Activated T-cell treated with anti-CD3 and anti-CD28 coated beads, Interleukin-2, amount 50 U/mL, for 72 hours (primary cell): Measurements from ENCODE around the gene FHDC1. TPM values are rescaled to one million over a fixed set of nuclear protein-coding genes. Genes with fewer than 3 reads are reported as not detected.

Source experiments
- ATAC-seq, 2 donors: fragments of 150-1000 bp; cut with Tn5 transposase; replicated peaks in 1 of 2; 2 replicates each; pipeline ENCODE4 v1.10.0; 2021; ENCODE audit warnings: moderate library complexity in 2 of 2, mild to moderate bottlenecking in 1 of 2
- DNase-seq, 2 donors: peaks; one replicate each; pipeline ENCODE4 v3.0.0; 2021 to 2022; ENCODE audit warnings: mixed read lengths in 1 of 2
- H3K27ac Mint-ChIP-seq: one replicate; pipeline ENCODE4 v1.8.0; 2022; ENCODE audit warnings: mild to moderate bottlenecking, moderate library complexity, mixed read lengths
- H3K27me3 Mint-ChIP-seq: one replicate; pipeline ENCODE4 v1.8.0; 2022; ENCODE audit warnings: low read depth, mixed read lengths
- H3K36me3 Mint-ChIP-seq, 2 donors: one replicate each; pipeline ENCODE4 v1.8.0; 2022; ENCODE audit warnings: mixed read lengths in 2 of 2, mild to moderate bottlenecking in 1 of 2; ENCODE audit not compliant: insufficient read depth in 2 of 2
- H3K4me1 Mint-ChIP-seq: one replicate; pipeline ENCODE4 v1.8.0; 2022; ENCODE audit warnings: low read depth, mixed read lengths
- H3K4me3 Mint-ChIP-seq, 2 donors: one replicate each; pipeline ENCODE4 v1.8.0; 2022; ENCODE audit warnings: mild to moderate bottlenecking in 2 of 2, mixed read lengths in 2 of 2, moderate library complexity in 2 of 2
- H3K9me3 Mint-ChIP-seq, 2 donors: one replicate each; pipeline ENCODE4 v1.8.0; 2022; ENCODE audit warnings: mixed read lengths in 2 of 2
- total RNA-seq, 2 donors: library from RNA; stranded (reverse); gene quantifications; one replicate each; pipeline ENCODE4 v1.2.3, GENCODE V29; 2022

Gene FHDC1
- total RNA-seq, 2 donors from 2014 or later = 0.10 to 0.14 TPM

DNA sequence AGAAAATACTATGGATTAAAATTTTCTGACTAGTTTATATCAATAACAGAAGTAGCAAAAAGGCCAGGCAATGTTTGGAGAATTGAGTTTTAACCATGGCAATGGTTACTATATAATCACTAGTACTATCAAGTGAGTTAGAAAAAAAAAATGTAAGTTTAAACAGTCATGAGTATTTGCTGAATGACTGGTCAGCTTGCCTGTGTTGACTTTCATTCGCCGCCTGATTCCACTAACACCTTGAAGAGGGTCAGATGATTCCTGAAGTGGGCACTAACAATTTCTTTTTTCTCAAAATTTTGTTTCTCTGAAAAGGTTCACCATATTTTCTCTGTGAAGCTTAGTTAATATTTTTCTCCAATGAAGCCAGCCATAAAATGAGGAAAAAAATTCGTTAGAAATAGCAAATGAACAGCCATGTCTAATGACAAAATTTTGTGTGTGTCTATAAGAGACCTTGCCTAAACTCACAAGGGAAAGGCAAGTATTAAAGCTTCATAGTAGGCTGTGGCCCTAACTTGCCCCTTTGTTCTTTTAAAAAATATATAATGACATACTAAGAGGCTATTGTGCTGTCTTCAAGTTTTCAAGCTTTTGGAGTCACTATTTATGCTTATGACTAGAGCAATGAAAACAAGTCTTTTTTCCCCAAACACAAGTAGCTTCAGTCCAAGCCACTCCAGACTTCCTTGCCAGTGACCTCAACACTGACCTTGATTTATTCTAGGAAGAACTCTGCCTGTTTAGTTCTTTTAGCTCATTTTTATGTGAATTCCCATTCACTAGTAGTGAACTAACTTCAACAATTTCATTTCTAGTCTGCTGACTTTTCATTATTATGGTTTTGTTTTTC, 18.4 kb upstream of the FHDC1 start:
- Mint-ChIP-seq H3K4me3 (no peak overlapping the region), H3K9me3 (peaks cover 3 to 10% of the 10 kb centered on the region in 2 donors), H3K27ac (no peak overlapping the region), H3K4me1 (no peaks in the 10 kb centered on the region), H3K36me3 (peaks cover 6 to 17% of the 10 kb centered on the region in 2 donors), H3K27me3 (no peaks in the 10 kb centered on the region)
- DNase-seq (no peak), ATAC-seq (no peak)

DNA sequence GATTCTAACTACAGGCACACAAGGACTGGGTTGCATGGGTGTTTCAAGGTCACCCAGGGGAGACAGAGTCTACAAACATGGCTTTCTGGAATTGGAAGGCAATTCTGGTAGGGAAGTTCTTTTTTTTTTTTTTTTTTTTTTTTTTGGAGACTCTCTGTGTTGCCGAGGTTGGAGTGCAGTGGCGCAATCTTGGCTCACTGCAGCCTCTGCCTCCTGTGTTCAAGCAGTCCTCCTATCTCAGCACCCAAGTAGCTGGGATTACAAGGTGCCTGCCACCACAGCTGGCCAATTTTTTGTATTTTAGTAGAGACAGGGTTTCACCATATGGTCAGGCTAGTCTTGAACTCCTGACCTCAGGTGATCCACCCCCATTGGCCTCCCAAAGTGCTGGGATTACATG, 16.3 kb upstream of the FHDC1 start:
- ATAC-seq (no peak), DNase-seq (no peak)
- H3K27me3 Mint-ChIP-seq = no peaks in the 10 kb centered on the region
- H3K27ac Mint-ChIP-seq = no peak overlapping the region
- no peaks in the 10 kb centered on the region for H3K4me1 Mint-ChIP-seq
- peaks cover 6 to 17% of the 10 kb centered on the region in 2 donors for H3K36me3 Mint-ChIP-seq
- H3K9me3 Mint-ChIP-seq = peaks cover 3 to 10% of the 10 kb centered on the region in 2 donors
- H3K4me3 Mint-ChIP-seq = no peak overlapping the region

DNA sequence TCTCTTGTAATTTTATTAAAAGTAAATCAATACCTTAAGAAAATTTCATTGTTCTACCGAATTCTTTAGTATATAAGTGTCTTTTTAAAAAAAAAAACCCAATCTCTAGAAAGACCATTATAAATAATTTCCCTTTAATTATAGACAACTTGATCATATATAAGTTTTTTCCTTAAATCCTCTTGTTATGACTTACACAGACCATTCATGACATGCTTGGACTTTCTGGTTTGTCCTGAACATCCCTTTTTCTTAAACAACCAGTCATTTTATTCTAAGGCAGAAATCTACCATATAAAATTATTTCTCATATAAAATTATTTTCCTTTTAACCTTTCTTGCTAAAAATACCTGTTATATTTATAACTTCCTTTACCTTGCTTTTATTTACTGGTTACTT, 15.4 kb upstream of the FHDC1 start:
- Mint-ChIP-seq H3K36me3 (peaks cover 6 to 17% of the 10 kb centered on the region in 2 donors), H3K27me3 (no peaks in the 10 kb centered on the region), H3K4me3 (no peak overlapping the region), H3K9me3 (peaks cover 3 to 10% of the 10 kb centered on the region in 2 donors), H3K27ac (no peak overlapping the region), H3K4me1 (no peaks in the 10 kb centered on the region)
- ATAC-seq (no peak), DNase-seq (no peak)

DNA sequence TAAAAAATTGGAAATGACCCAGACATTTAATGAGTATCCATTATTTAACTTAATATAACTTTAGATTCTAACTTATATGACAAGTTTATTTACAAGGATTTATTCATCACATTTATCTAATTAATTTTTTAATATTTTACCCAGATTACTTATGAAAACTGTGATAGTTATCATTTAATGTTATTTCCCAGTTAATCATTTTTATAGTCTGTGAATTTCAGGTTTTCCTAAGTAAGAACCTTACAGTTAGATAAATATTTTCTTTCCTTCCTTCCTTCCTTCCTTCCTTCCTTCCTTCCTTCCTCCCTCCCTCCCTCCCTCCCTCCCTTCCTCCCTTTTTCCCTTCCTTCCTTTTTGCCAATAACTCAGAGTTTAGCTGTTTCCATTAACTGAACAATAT, 14.8 kb upstream of the FHDC1 start:
- Mint-ChIP-seq H3K27ac (no peak overlapping the region), H3K9me3 (peaks cover 3 to 10% of the 10 kb centered on the region in 2 donors), H3K27me3 (no peaks in the 10 kb centered on the region), H3K36me3 (peaks cover 6 to 17% of the 10 kb centered on the region in 2 donors), H3K4me3 (no peak overlapping the region), H3K4me1 (no peaks in the 10 kb centered on the region)
- no peak for ATAC-seq
- DNase-seq = no peak

DNA sequence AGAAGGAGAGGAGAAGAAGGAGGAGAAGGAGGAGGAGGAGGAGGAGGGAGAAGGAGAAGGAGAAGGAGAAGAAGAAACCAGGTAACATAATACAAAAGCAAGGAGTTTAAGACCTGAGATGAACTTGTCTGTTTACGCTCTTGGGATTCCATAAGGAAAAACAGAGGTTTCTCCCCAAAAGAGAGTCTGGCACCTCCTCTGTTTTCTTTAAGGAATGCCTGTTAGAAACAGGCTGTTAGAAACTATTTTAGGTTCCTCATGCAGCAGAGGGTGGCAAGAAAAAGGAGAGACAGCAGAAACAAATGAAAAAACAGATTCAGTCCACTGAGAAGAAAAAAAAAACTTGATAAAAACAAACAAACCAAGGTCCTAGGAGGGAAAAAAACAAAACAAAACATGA, 10.3 kb upstream of the FHDC1 start:
- H3K27ac Mint-ChIP-seq = no peak overlapping the region
- H3K4me1 Mint-ChIP-seq = no peaks in the 10 kb centered on the region
- H3K27me3 Mint-ChIP-seq = peaks cover 32% of the 10 kb centered on the region
- H3K36me3 Mint-ChIP-seq = peaks cover 0 to 6% of the 10 kb centered on the region in 2 donors
- no peak for DNase-seq
- no peak for ATAC-seq
- peaks cover 0 to 5% of the 10 kb centered on the region in 2 donors for H3K9me3 Mint-ChIP-seq
- no peak overlapping the region for H3K4me3 Mint-ChIP-seq

DNA sequence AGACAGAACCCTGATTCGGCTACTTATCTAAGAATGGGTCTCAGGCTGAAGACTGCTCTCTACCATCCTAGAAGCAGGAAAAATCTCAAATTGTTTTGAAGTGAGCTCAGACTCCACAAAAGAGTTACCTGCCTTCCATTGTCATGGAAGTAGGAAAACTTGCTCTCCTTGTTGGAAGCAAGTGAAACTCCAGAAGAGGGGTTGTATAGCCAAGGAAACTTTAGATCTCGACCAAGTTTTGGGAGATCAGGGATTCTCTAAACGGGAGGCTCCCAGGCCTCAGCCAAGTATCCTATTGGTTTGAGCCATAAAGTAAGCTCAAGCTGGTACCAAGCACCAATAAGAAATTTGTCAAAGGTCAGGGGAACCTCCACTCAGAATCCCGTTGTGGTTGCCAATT, 9.2 kb upstream of the FHDC1 start:
- no peak for DNase-seq
- no peaks in the 10 kb centered on the region for H3K4me1 Mint-ChIP-seq
- ATAC-seq = no peak
- no peak overlapping the region for H3K27ac Mint-ChIP-seq
- no peaks in the 10 kb centered on the region for H3K9me3 Mint-ChIP-seq
- H3K4me3 Mint-ChIP-seq = no peak overlapping the region
- H3K36me3 Mint-ChIP-seq = peaks cover 0 to under 1% of the 10 kb centered on the region in 2 donors
- H3K27me3 Mint-ChIP-seq = peaks cover 36% of the 10 kb centered on the region

DNA sequence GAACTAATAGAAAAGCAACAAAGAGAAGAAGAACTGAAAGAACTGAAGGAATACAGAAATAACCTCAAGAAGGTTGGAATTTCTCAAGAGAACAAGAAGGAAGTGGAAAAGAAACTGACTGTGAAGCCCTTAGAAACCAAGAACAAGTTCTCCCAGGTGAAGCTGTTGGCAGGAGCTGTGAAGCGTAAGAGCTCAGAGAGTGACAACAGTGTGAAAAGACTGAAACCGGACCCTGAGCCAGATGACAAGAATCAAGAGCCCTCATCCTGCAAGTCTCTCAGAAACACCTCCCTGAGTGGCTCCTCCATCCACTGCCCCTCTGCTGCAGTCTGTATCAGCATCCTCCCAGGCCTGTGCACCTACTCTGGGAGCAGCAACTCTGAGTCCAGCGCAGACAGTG, 8.4 kb upstream of the FHDC1 start:
- H3K9me3 Mint-ChIP-seq = no peaks in the 10 kb centered on the region
- no peak for DNase-seq
- no peaks in the 10 kb centered on the region for H3K4me1 Mint-ChIP-seq
- no peak overlapping the region for H3K4me3 Mint-ChIP-seq
- H3K27me3 Mint-ChIP-seq = peaks cover 39% of the 10 kb centered on the region
- no peaks in the 10 kb centered on the region for H3K36me3 Mint-ChIP-seq
- ATAC-seq = no peak
- no peak overlapping the region for H3K27ac Mint-ChIP-seq

DNA sequence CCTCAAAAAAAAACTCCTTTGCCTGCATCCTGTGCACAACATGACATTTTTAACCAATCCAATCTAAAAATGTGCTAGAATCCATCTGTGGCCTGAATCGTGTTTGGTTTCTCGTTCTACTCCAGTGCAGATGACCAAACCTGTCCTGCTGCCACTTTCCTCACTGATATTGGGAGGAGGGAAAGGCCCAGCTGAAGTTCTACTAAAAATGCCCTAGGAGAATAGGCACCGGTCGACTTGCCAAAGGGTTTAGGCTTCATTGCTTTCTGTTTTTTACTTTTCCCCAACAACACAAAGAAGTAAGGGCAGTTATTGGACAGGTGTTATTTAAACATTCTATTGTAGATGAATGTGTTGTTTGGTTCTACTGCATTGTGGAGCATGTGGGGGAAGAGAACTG, 7.8 kb upstream of the FHDC1 start:
- H3K27ac Mint-ChIP-seq = no peak overlapping the region
- ATAC-seq = no peak
- H3K27me3 Mint-ChIP-seq = peaks cover 44% of the 10 kb centered on the region
- no peaks in the 10 kb centered on the region for H3K9me3 Mint-ChIP-seq
- no peaks in the 10 kb centered on the region for H3K4me1 Mint-ChIP-seq
- H3K4me3 Mint-ChIP-seq = no peak overlapping the region
- no peak for DNase-seq
- H3K36me3 Mint-ChIP-seq = no peaks in the 10 kb centered on the region

DNA sequence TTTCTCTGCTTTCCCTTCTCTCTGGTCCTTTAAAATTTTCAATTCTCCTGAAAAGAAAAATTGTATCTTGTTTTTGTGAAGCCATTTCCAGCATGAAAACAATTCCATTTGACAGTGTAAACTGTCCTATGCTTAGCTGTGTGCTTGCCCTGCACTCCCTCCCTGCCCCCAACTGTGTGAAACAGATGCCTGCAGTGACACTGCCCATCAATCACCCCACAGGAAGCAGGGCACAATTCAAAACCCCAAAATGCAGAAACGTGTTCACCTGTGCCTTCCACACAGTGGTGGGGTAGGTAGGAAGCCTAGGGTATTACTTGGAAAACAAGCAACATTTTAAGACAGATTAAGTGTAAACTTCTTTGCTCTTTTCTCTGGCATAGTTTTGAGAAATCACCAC, 6.2 kb upstream of the FHDC1 start:
- H3K9me3 Mint-ChIP-seq = no peaks in the 10 kb centered on the region
- H3K36me3 Mint-ChIP-seq = no peaks in the 10 kb centered on the region

DNA sequence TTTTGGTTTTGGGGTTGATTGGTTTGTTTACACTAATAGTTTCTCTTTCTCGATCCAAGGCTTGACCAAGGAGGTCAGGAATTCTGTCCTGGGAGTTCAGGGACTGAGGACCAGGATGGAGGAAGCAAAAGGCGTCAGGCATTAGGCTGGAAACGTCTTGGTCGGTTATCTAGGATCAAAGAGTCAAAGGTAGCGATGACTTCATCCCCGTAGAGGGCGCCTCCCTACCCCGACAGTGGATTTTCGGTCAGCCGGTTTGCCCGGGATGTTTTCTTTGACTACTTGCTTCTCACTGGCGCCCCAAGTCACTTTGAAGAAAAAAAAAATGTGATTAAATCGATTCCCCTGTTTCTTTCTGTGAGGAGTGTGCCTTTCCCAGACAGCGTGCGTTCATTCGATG, 980 bp upstream of the FHDC1 start:
- Mint-ChIP-seq H3K36me3 (peaks cover 0 to 2% of the 10 kb centered on the region in 2 donors), H3K27ac (no peak overlapping the region), H3K4me1 (peaks cover 23% of the 10 kb centered on the region), H3K27me3 (peaks cover 64% of the 10 kb centered on the region), H3K9me3 (no peaks in the 10 kb centered on the region), H3K4me3 (peak overlapping the region; percentile 77 to 84)
- DNase-seq (peak; percentile 22 to 34), ATAC-seq (no peak)

More for the DNA sequence above, 6.2 kb upstream of the FHDC1 start:
- peaks cover 60% of the 10 kb centered on the region for H3K27me3 Mint-ChIP-seq
- DNase-seq (no peak), ATAC-seq (no peak)
- no peak overlapping the region for H3K27ac Mint-ChIP-seq
- no peak overlapping the region for H3K4me3 Mint-ChIP-seq
- peaks cover 5% of the 10 kb centered on the region for H3K4me1 Mint-ChIP-seq

DNA sequence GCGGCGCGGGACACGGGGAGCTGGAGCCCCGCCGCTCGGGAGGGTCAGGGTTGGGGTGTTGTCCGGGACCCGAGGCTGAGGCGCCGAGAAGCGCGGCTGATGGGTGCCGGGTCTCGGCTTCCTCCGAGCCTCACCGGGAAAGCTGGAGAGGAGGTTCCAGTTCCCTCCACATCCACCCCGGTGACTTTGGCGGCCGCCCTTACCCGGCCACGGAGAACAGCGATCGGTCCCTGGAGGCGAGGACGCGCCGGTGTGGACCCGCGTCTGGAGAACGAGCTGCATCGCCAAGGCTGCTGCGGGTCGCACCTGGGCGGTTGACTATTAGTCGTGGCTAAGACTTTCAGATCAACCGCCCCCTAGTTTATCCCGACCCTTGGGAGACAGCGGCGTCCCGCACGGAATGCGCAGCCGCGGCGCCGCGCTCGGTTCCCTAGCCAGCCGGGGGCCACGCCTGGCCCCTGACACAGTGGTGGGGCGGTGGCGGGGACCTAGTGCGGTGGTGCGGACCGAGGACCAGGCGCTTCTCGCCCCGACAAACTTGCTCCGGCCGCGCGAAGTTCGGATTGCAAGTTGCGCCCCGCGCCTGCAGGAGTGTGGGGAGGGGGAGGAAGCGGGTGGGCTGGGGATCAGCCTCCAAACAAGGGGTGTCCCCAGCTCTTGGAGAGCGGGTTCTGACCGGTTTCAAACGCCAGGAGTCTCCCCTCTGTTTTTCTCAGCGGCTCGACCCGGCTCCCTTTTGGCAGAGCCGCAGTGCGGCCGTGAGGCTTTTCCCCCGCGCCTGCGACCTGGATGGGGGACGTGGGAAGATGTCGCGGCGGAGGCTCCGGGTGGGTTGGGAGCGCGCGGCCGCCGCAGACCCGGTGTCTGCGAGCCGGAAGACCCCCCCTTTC, 568 bp downstream of the FHDC1 start:
- H3K9me3 Mint-ChIP-seq = no peaks in the 10 kb centered on the region
- peaks cover 0 to 2% of the 10 kb centered on the region in 2 donors for H3K36me3 Mint-ChIP-seq
- H3K4me3 Mint-ChIP-seq = peak overlapping the region; percentile 46 to 71
- H3K27ac Mint-ChIP-seq = no peak overlapping the region
- peaks cover 23% of the 10 kb centered on the region for H3K4me1 Mint-ChIP-seq
- peaks cover 64% of the 10 kb centered on the region for H3K27me3 Mint-ChIP-seq
- DNase-seq = peak; percentile 19 to 26
- ATAC-seq = peak; percentile 48 to 49

DNA sequence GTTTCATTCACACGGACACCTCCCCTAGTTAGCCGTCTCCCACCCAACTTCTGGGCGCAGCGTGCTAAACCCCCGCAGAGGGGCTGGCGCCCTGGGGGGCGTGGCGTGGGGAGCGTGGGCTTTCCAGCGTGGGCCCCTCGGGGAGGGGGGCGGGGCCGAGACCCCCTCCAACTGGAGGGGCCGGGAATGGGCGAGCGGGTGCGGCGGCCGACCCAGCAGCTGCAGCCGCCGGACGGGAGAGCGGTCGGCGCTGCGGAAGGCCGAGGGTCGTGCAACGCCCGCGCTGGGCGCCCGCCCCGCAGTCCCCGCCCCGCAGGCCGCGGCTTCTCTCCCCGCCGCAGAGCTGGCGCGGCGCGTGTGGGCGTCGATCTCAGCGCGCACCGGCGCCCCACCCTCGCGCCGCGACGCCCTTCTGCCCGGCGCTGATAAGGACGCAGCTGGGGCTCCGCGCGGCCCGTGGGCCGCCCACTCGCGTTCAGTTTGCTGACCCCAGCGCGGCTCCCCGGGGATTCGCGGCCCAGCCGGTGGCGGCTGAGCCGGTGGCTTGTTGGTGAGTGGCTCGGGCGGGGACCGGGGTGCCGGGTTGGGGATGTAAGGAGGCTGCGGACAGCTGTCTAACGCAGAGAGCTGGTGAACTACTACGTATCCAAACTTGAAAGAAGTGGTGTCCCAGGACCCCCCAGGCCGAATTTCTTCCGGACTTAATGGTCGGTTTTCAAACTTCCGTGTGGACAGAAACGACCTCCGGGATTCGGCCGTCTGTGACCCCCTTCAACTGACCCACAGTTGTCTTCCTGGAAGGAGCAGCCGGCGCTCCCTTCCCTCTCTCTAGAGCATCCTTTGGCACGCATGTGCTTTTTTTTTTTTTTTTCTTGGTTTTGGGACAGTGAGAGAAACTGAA, 1.5 kb downstream of the FHDC1 start:
- Mint-ChIP-seq H3K4me1 (peaks cover 23% of the 10 kb centered on the region), H3K36me3 (peaks cover 0 to 2% of the 10 kb centered on the region in 2 donors), H3K9me3 (no peaks in the 10 kb centered on the region), H3K27ac (no peak overlapping the region), H3K4me3 (peak overlapping the region; percentile 72 to 93), H3K27me3 (peaks cover 67% of the 10 kb centered on the region)
- peak; percentile 55 to 64 for ATAC-seq
- DNase-seq = peak; percentile 34 to 35
